Stimulated activated naive B cell treated with anti-CD40 and anti-IgM and Interleukin-4, amounts not matched to agents 10 μg/mL and 1 μg/mL and 100 μg/mL, for 72 hours (primary cell): Measurements from ENCODE around the gene PRORP.
"Not testable (repeated sequence)": the region's sequence is repeated elsewhere in the genome, so short reads cannot be mapped to it uniquely, and the experiment has no call there.

Experiments
- ATAC-seq, 2 donors: fragments of 150-1000 bp; cut with Tn5 transposase; replicated peaks; 2 replicates each; pipeline ENCODE4 v1.10.0; 2021; ENCODE audit warnings: moderate library complexity in 1 of 2
- DNase-seq: peaks from one replicate; pipeline ENCODE4 v3.0.0; 2021
- H3K27ac Mint-ChIP-seq: one replicate; pipeline ENCODE4 v1.8.0; 2022; ENCODE audit warnings: mild to moderate bottlenecking, mixed read lengths
- H3K27me3 Mint-ChIP-seq, 2 donors: one replicate each; pipeline ENCODE4 v1.8.0; 2022; ENCODE audit warnings: mixed read lengths in 2 of 2
- H3K36me3 Mint-ChIP-seq, 2 donors: one replicate each; pipeline ENCODE4 v1.8.0; 2022; ENCODE audit warnings: mixed read lengths in 2 of 2, mild to moderate bottlenecking in 1 of 2
- H3K4me1 Mint-ChIP-seq, 2 donors: one replicate each; pipeline ENCODE4 v1.8.0; 2022; ENCODE audit warnings: mixed read lengths in 2 of 2, mild to moderate bottlenecking in 1 of 2
- H3K4me3 Mint-ChIP-seq, 2 donors: one replicate each; pipeline ENCODE4 v1.8.0; 2022; ENCODE audit warnings: mild to moderate bottlenecking in 2 of 2, mixed read lengths in 2 of 2, moderate library complexity in 1 of 2
- H3K9me3 Mint-ChIP-seq, 2 donors: one replicate each; pipeline ENCODE4 v1.8.0; 2022; ENCODE audit warnings: mixed read lengths in 2 of 2, mild to moderate bottlenecking in 1 of 2

Gene PRORP

GRCh38 chr14:35152531-35152930 is 30.2 kb downstream of the PRORP start:
- peaks cover 6 to 25% of the 10 kb centered on the region in 2 donors for H3K36me3 Mint-ChIP-seq
- H3K4me1 Mint-ChIP-seq, H3K27ac Mint-ChIP-seq, DNase-seq, ATAC-seq, H3K27me3 Mint-ChIP-seq, H3K4me3 Mint-ChIP-seq, H3K9me3 Mint-ChIP-seq: not testable (repeated sequence)

- peaks cover 5 to 29% of the 10 kb centered on the region in 2 donors for H3K36me3 Mint-ChIP-seq
- ATAC-seq (no peak), DNase-seq (no peak)
- H3K4me3 Mint-ChIP-seq = no peak overlapping the region
- no peaks in the 10 kb centered on the region for H3K27me3 Mint-ChIP-seq
- H3K9me3 Mint-ChIP-seq = no peaks in the 10 kb centered on the region
- peaks cover 8 to 10% of the 10 kb centered on the region in 2 donors for H3K4me1 Mint-ChIP-seq
- no peak overlapping the region for H3K27ac Mint-ChIP-seq
These were observed 31.7 kb downstream of the PRORP start for GRCh38 chr14:35154016-35154415.

- H3K9me3 Mint-ChIP-seq = no peaks in the 10 kb centered on the region
- ATAC-seq (no peak), DNase-seq (no peak)
- H3K27me3 Mint-ChIP-seq = no peaks in the 10 kb centered on the region
- no peak overlapping the region for H3K4me3 Mint-ChIP-seq
- H3K27ac Mint-ChIP-seq = no peak overlapping the region
- H3K4me1 Mint-ChIP-seq = peaks cover 10 to 14% of the 10 kb centered on the region in 2 donors
- peaks cover 19 to 24% of the 10 kb centered on the region in 2 donors for H3K36me3 Mint-ChIP-seq
These were observed 33.6 kb downstream of the PRORP start for GRCh38 chr14:35155962-35156361.

- Mint-ChIP-seq H3K27me3 (no peaks in the 10 kb centered on the region), H3K4me3 (no peak overlapping the region), H3K27ac (no peak overlapping the region), H3K36me3 (peaks cover 17 to 21% of the 10 kb centered on the region in 2 donors), H3K9me3 (no peaks in the 10 kb centered on the region), H3K4me1 (peaks cover 11 to 19% of the 10 kb centered on the region in 2 donors)
- ATAC-seq (no peak), DNase-seq (no peak)
These were observed 36.1 kb downstream of the PRORP start for GRCh38 chr14:35158491-35158890.

GRCh38 chr14:35158951-35159653 is 36.8 kb downstream of the PRORP start:
- Mint-ChIP-seq H3K4me1 (peaks cover 9 to 19% of the 10 kb centered on the region in 2 donors), H3K9me3 (no peaks in the 10 kb centered on the region), H3K27ac (no peak overlapping the region), H3K4me3 (peak overlapping the region in 1 of 2 donors; percentile 10), H3K27me3 (no peaks in the 10 kb centered on the region), H3K36me3 (peaks cover 19 to 23% of the 10 kb centered on the region in 2 donors)
- no peak for ATAC-seq
- DNase-seq = no peak

GRCh38 chr14:35159742-35160409 is 37.5 kb downstream of the PRORP start:
- DNase-seq (no peak), ATAC-seq (no peak)
- peaks cover 22 to 27% of the 10 kb centered on the region in 2 donors for H3K36me3 Mint-ChIP-seq
- H3K9me3 Mint-ChIP-seq = no peaks in the 10 kb centered on the region
- H3K4me1 Mint-ChIP-seq = peaks cover 9 to 19% of the 10 kb centered on the region in 2 donors
- no peak overlapping the region for H3K27ac Mint-ChIP-seq
- H3K27me3 Mint-ChIP-seq = no peaks in the 10 kb centered on the region
- no peak overlapping the region for H3K4me3 Mint-ChIP-seq

- Mint-ChIP-seq H3K27me3 (no peaks in the 10 kb centered on the region), H3K4me1 (peaks cover 4 to 12% of the 10 kb centered on the region in 2 donors), H3K27ac (no peak overlapping the region), H3K9me3 (no peaks in the 10 kb centered on the region), H3K36me3 (peaks cover 23 to 35% of the 10 kb centered on the region in 2 donors), H3K4me3 (no peak overlapping the region)
- ATAC-seq (no peak), DNase-seq (no peak)
These were observed 38.9 kb downstream of the PRORP start for GRCh38 chr14:35161231-35161630.

GRCh38 chr14:35163384-35163783 is 41.0 kb downstream of the PRORP start:
- Mint-ChIP-seq H3K4me3 (no peak overlapping the region), H3K27me3 (no peaks in the 10 kb centered on the region), H3K9me3 (no peaks in the 10 kb centered on the region), H3K27ac (no peak overlapping the region), H3K4me1 (peaks cover 4 to 11% of the 10 kb centered on the region in 2 donors), H3K36me3 (peaks cover 28 to 37% of the 10 kb centered on the region in 2 donors)
- ATAC-seq (no peak), DNase-seq (no peak)

- ATAC-seq = no peak
- Mint-ChIP-seq H3K9me3 (peaks cover 6 to 8% of the 10 kb centered on the region in 2 donors), H3K27ac (no peak overlapping the region), H3K36me3 (peaks cover 27 to 38% of the 10 kb centered on the region in 2 donors), H3K4me1 (peaks cover 4 to 10% of the 10 kb centered on the region in 2 donors), H3K4me3 (no peak overlapping the region), H3K27me3 (no peaks in the 10 kb centered on the region)
- DNase-seq = no peak
These were observed 42.5 kb downstream of the PRORP start for GRCh38 chr14:35164849-35165248.

- Mint-ChIP-seq H3K27ac (no peak overlapping the region), H3K9me3 (peaks cover 7 to 13% of the 10 kb centered on the region in 2 donors), H3K4me3 (no peak overlapping the region), H3K27me3 (no peaks in the 10 kb centered on the region), H3K4me1 (peaks cover 0 to 4% of the 10 kb centered on the region in 2 donors), H3K36me3 (peaks cover 34 to 49% of the 10 kb centered on the region in 2 donors)
- no peak for DNase-seq
- ATAC-seq = no peak
These were observed 45.1 kb downstream of the PRORP start for GRCh38 chr14:35167496-35167895.
